ENCODE data around the gene ITGB1BP2. TPM values are rescaled to one million over a fixed set of nuclear protein-coding genes. Genes with fewer than 3 reads are reported as not detected.
"Not testable (repeated sequence)": the region's sequence is repeated elsewhere in the genome, so short reads cannot be mapped to it uniquely, and the experiment has no call there.

The ITGB1BP2 gene
- 2.3 TPM for polyA plus RNA-seq (2013, experiment 1 of 4)
- polyA plus RNA-seq (2013, experiment 2 of 4) = 1.7 TPM
- 0.91 TPM for polyA plus RNA-seq (2013, experiment 3 of 4)
- 1.0 TPM for polyA plus RNA-seq (2013, experiment 4 of 4)

GRCh38 chrX:71301195-71301924 is at the start of gene ITGB1BP2:
TSS of gene ITGB1BP2 (plus strand) at chrX:71301750. CDS start at chrX:71301807, 57 bp downstream.
- Histone ChIP-seq H3K4me3 (ENCODE audit: insufficient read depth, low read depth, low read length) (no peak within 1 kb of the TSS), H3K9me3 (ENCODE audit: control insufficient read depth, low read length) (no peaks in the 10 kb centered on the region), H3K4me1 (ENCODE audit: control insufficient read depth, insufficient read depth, low read length) (no peaks in the 10 kb centered on the region), H3K27ac (ENCODE audit: insufficient read depth, low read depth, low read length, poor library complexity, severe bottlenecking) (no peak within 1 kb of the TSS), H3K27me3 (ENCODE audit: control insufficient read depth, insufficient read depth, low read length, poor library complexity, severe bottlenecking) (no peaks in the 10 kb centered on the region), H3K36me3 (ENCODE audit: control insufficient read depth, insufficient read depth, low read length) (peaks cover 29% of the 10 kb centered on the region)
- WGBS, 2 experiments = 85 to 90% methylated on average over 9 to 10 of the region's 10 CpGs

- Histone ChIP-seq H3K4me1 (ENCODE audit: control insufficient read depth, insufficient read depth, low read length) (peaks cover 9% of the 10 kb centered on the region), H3K27me3 (ENCODE audit: control insufficient read depth, insufficient read depth, low read length, poor library complexity, severe bottlenecking) (no peaks in the 10 kb centered on the region), H3K9me3 (ENCODE audit: control insufficient read depth, low read length) (no peaks in the 10 kb centered on the region), H3K4me3 (ENCODE audit: insufficient read depth, low read depth, low read length) (peak overlapping the region; percentile 75), H3K27ac (ENCODE audit: insufficient read depth, low read depth, low read length, poor library complexity, severe bottlenecking) (no peak overlapping the region), H3K36me3 (ENCODE audit: control insufficient read depth, insufficient read depth, low read length) (peaks cover 4% of the 10 kb centered on the region)
- WGBS, 2 experiments = 44 to 62% methylated on average over 2 of the region's 2 CpGs
These were observed 49.3 kb upstream of the ITGB1BP2 start for GRCh38 chrX:71252221-71252620.

- Histone ChIP-seq H3K4me3 (ENCODE audit: insufficient read depth, low read depth, low read length) (peak overlapping the region; percentile 75), H3K27me3 (ENCODE audit: control insufficient read depth, insufficient read depth, low read length, poor library complexity, severe bottlenecking) (no peaks in the 10 kb centered on the region), H3K36me3 (ENCODE audit: control insufficient read depth, insufficient read depth, low read length) (peaks cover 4% of the 10 kb centered on the region), H3K27ac (ENCODE audit: insufficient read depth, low read depth, low read length, poor library complexity, severe bottlenecking) (no peak overlapping the region), H3K9me3 (ENCODE audit: control insufficient read depth, low read length) (no peaks in the 10 kb centered on the region), H3K4me1 (ENCODE audit: control insufficient read depth, insufficient read depth, low read length) (peaks cover 9% of the 10 kb centered on the region)
- 0% methylated on average over 23 to 30 of the region's 35 CpGs for whole genome bisulfite sequencing, 2 experiments
These were observed 48.1 kb upstream of the ITGB1BP2 start for GRCh38 chrX:71253253-71254091.

GRCh38 chrX:71254092-71254963 is 47.2 kb upstream of the ITGB1BP2 start, which contains the start of gene ZMYM3:
TSS of gene ZMYM3 (minus strand) at chrX:71254140. CDS start at chrX:71253255, 885 bp downstream.
- Histone ChIP-seq H3K36me3 (ENCODE audit: control insufficient read depth, insufficient read depth, low read length) (peaks cover 4% of the 10 kb centered on the region), H3K4me3 (ENCODE audit: insufficient read depth, low read depth, low read length) (peak within 1 kb of the TSS; percentile 75), H3K27me3 (ENCODE audit: control insufficient read depth, insufficient read depth, low read length, poor library complexity, severe bottlenecking) (no peaks in the 10 kb centered on the region), H3K9me3 (ENCODE audit: control insufficient read depth, low read length) (no peaks in the 10 kb centered on the region), H3K27ac (ENCODE audit: insufficient read depth, low read depth, low read length, poor library complexity, severe bottlenecking) (peak within 1 kb of the TSS; percentile 69), H3K4me1 (ENCODE audit: control insufficient read depth, insufficient read depth, low read length) (peaks cover 9% of the 10 kb centered on the region)
- 0% methylated on average over 42 to 51 of the region's 54 CpGs for WGBS, 2 experiments

- Histone ChIP-seq H3K9me3 (ENCODE audit: control insufficient read depth, low read length) (no peaks in the 10 kb centered on the region), H3K4me1 (ENCODE audit: control insufficient read depth, insufficient read depth, low read length) (peaks cover 9% of the 10 kb centered on the region), H3K36me3 (ENCODE audit: control insufficient read depth, insufficient read depth, low read length) (no peaks in the 10 kb centered on the region), H3K4me3 (ENCODE audit: insufficient read depth, low read depth, low read length) (no peak overlapping the region), H3K27ac (ENCODE audit: insufficient read depth, low read depth, low read length, poor library complexity, severe bottlenecking) (no peak overlapping the region), H3K27me3 (ENCODE audit: control insufficient read depth, insufficient read depth, low read length, poor library complexity, severe bottlenecking) (no peaks in the 10 kb centered on the region)
- WGBS, 2 experiments = 85 to 89% methylated on average over 6 of the region's 6 CpGs
These were observed 45.5 kb upstream of the ITGB1BP2 start for GRCh38 chrX:71256051-71256450.

- Histone ChIP-seq H3K4me1 (ENCODE audit: control insufficient read depth, insufficient read depth, low read length) (peaks cover 9% of the 10 kb centered on the region), H3K27ac (ENCODE audit: insufficient read depth, low read depth, low read length, poor library complexity, severe bottlenecking) (no peak overlapping the region), H3K9me3 (ENCODE audit: control insufficient read depth, low read length) (no peaks in the 10 kb centered on the region), H3K36me3 (ENCODE audit: control insufficient read depth, insufficient read depth, low read length) (no peaks in the 10 kb centered on the region), H3K27me3 (ENCODE audit: control insufficient read depth, insufficient read depth, low read length, poor library complexity, severe bottlenecking) (no peaks in the 10 kb centered on the region), H3K4me3 (ENCODE audit: insufficient read depth, low read depth, low read length) (no peak overlapping the region)
- 88 to 100% methylated on average over 3 of the region's 4 CpGs for WGBS, 2 experiments
These were observed 44.7 kb upstream of the ITGB1BP2 start for GRCh38 chrX:71256856-71257255.

GRCh38 chrX:71268624-71269023 is 32.9 kb upstream of the ITGB1BP2 start:
- H3K4me3 ChIP-seq (ENCODE audit: insufficient read depth, low read depth, low read length); H3K9me3 ChIP-seq (ENCODE audit: control insufficient read depth, low read length); H3K27me3 ChIP-seq (ENCODE audit: control insufficient read depth, insufficient read depth, low read length, poor library complexity, severe bottlenecking); H3K4me1 ChIP-seq (ENCODE audit: control insufficient read depth, insufficient read depth, low read length); H3K27ac ChIP-seq (ENCODE audit: insufficient read depth, low read depth, low read length, poor library complexity, severe bottlenecking); H3K36me3 ChIP-seq (ENCODE audit: control insufficient read depth, insufficient read depth, low read length): not testable (repeated sequence)

GRCh38 chrX:71269801-71270395 is 31.7 kb upstream of the ITGB1BP2 start:
- Histone ChIP-seq H3K36me3 (ENCODE audit: control insufficient read depth, insufficient read depth, low read length) (no peaks in the 10 kb centered on the region), H3K4me3 (ENCODE audit: insufficient read depth, low read depth, low read length) (no peak overlapping the region), H3K27me3 (ENCODE audit: control insufficient read depth, insufficient read depth, low read length, poor library complexity, severe bottlenecking) (no peaks in the 10 kb centered on the region), H3K4me1 (ENCODE audit: control insufficient read depth, insufficient read depth, low read length) (no peaks in the 10 kb centered on the region), H3K9me3 (ENCODE audit: control insufficient read depth, low read length) (no peaks in the 10 kb centered on the region), H3K27ac (ENCODE audit: insufficient read depth, low read depth, low read length, poor library complexity, severe bottlenecking) (no peak overlapping the region)
- WGBS, 2 experiments = 92 to 94% methylated on average over 19 of the region's 19 CpGs

GRCh38 chrX:71272313-71272712 is 29.2 kb upstream of the ITGB1BP2 start:
- not testable (repeated sequence) for H3K27ac ChIP-seq (ENCODE audit: insufficient read depth, low read depth, low read length, poor library complexity, severe bottlenecking); H3K27me3 ChIP-seq (ENCODE audit: control insufficient read depth, insufficient read depth, low read length, poor library complexity, severe bottlenecking); H3K36me3 ChIP-seq (ENCODE audit: control insufficient read depth, insufficient read depth, low read length); H3K4me3 ChIP-seq (ENCODE audit: insufficient read depth, low read depth, low read length); H3K9me3 ChIP-seq (ENCODE audit: control insufficient read depth, low read length); H3K4me1 ChIP-seq (ENCODE audit: control insufficient read depth, insufficient read depth, low read length)
- 80 to 100% methylated on average over 1 to 2 of the region's 2 CpGs for WGBS, 2 experiments
